MCF 10A (cell line): Measurements from ENCODE around the gene SKIC3. TPM values are rescaled to one million over a fixed set of nuclear protein-coding genes. Genes with fewer than 3 reads are reported as not detected.

Source experiments
- BruUV-seq: library from RNA; stranded (reverse); fragments of 400-500 nt; replicated peaks from 2 replicates; lab custom pipeline; 2021; lab: Mats Ljungman, UMichigan
- CTCF ChIA-PET: fragments of 300-600 bp; sonication (Branson Sonifier 250); formaldehyde crosslinking; extraction: SDS; loops from one replicate; lab custom pipeline; 2021; ENCODE audit warnings: antibody characterized with exemption, inconsistent platforms; lab: Yijun Ruan, JAX
- POLR2A ChIA-PET: fragments of 300-600, 350-650 bp; sonication (Branson Sonifier 250); formaldehyde crosslinking; extraction: SDS; loops from one replicate; lab custom pipeline; 2020; ENCODE audit warnings: antibody characterized with exemption, inconsistent platforms; lab: Yijun Ruan, JAX
- DNase-seq: peaks from one replicate; pipeline ENCODE4 v3.0.0-alpha.2; 2018; ENCODE audit not compliant: unreplicated experiment
- H3K27ac Mint-ChIP-seq: one replicate; pipeline ENCODE4 v1.8.0; 2022; ENCODE audit warnings: mild to moderate bottlenecking, low read depth, mixed read lengths; ENCODE audit not compliant: unreplicated experiment
- H3K27me3 Mint-ChIP-seq: one replicate; pipeline ENCODE4 v1.8.0; 2022; ENCODE audit warnings: mixed read lengths; ENCODE audit not compliant: insufficient read depth, unreplicated experiment
- H3K36me3 Mint-ChIP-seq: one replicate; pipeline ENCODE4 v1.8.0; 2022; ENCODE audit warnings: mild to moderate bottlenecking, moderate library complexity, mixed read lengths; ENCODE audit not compliant: insufficient read depth, unreplicated experiment
- H3K4me1 Mint-ChIP-seq: one replicate; pipeline ENCODE4 v1.8.0; 2022; ENCODE audit warnings: mixed read lengths; ENCODE audit not compliant: insufficient read depth, unreplicated experiment
- H3K4me3 Mint-ChIP-seq: one replicate; pipeline ENCODE4 v1.8.0; 2022; ENCODE audit warnings: mild to moderate bottlenecking, moderate library complexity, mixed read lengths; ENCODE audit not compliant: unreplicated experiment
- H3K9me3 Mint-ChIP-seq: one replicate; pipeline ENCODE4 v1.8.0; 2022; ENCODE audit warnings: mixed read lengths; ENCODE audit not compliant: unreplicated experiment
- CTCF ChIP-seq: fragments of 200-600 bp; IDR thresholded peaks from one replicate; pipeline ENCODE4 v1.8.0; 2022; ENCODE audit warnings: antibody characterized with exemption, mild to moderate bottlenecking; ENCODE audit not compliant: unreplicated experiment
- intact Hi-C: fragments of 100-400 bp; cut with micrococcal nuclease; formaldehyde crosslinking; loops from 2 replicates; pipeline ENCODE4 v1.14.1; 2022
- total RNA-seq: library from RNA; stranded (reverse); gene quantifications from 2 replicates; pipeline ENCODE4 v1.2.3, GENCODE V29; 2022

The SKIC3 gene
- total RNA-seq, 1 experiment from 2014 or later: 97.2 TPM

GRCh38 chr5:95595289-95595931, 40.6 kb upstream of the SKIC3 start:
- TF ChIP-seq CTCF: no peak
- BruUV-seq: no TSS peak
- peak; percentile 46 for DNase-seq
- no peaks in the 10 kb centered on the region for H3K36me3 Mint-ChIP-seq
- H3K9me3 Mint-ChIP-seq: no peaks in the 10 kb centered on the region
- intact Hi-C loops: no loop called here
- H3K27me3 Mint-ChIP-seq: no peaks in the 10 kb centered on the region
- POLR2A ChIA-PET: no interaction called here
- no peak overlapping the region for H3K4me3 Mint-ChIP-seq
- no peak overlapping the region for H3K27ac Mint-ChIP-seq
- CTCF ChIA-PET: interaction anchor here (0.8 kb wide), 1 partner anchor 9 kb away, joined by 3 read pairs; no protein-coding TSS in a partner anchor
- no peaks in the 10 kb centered on the region for H3K4me1 Mint-ChIP-seq

- no peaks in the 10 kb centered on the region for H3K27me3 Mint-ChIP-seq
- peak; percentile 6 for DNase-seq
- H3K27ac Mint-ChIP-seq: no peak overlapping the region
- H3K4me3 Mint-ChIP-seq: no peak overlapping the region
- H3K9me3 Mint-ChIP-seq: no peaks in the 10 kb centered on the region
- H3K4me1 Mint-ChIP-seq: no peaks in the 10 kb centered on the region
- no TSS peak for BruUV-seq
- ChIA-PET POLR2A (no interaction called here), CTCF (no interaction called here)
- H3K36me3 Mint-ChIP-seq: no peaks in the 10 kb centered on the region
- intact Hi-C loops: no loop called here
- no peak for TF ChIP-seq CTCF
Measured at GRCh38 chr5:95591490-95591901, 36.7 kb upstream of the SKIC3 start.

GRCh38 chr5:95590880-95591279, 36.1 kb upstream of the SKIC3 start:
- no TSS peak for BruUV-seq
- Mint-ChIP-seq H3K36me3 (no peaks in the 10 kb centered on the region), H3K4me1 (no peaks in the 10 kb centered on the region), H3K27ac (no peak overlapping the region), H3K4me3 (no peak overlapping the region), H3K27me3 (no peaks in the 10 kb centered on the region), H3K9me3 (no peaks in the 10 kb centered on the region)
- TF ChIP-seq CTCF: no peak
- DNase-seq: no peak
- intact Hi-C loops: no loop called here
- CTCF ChIA-PET: no interaction called here
- POLR2A ChIA-PET: no interaction called here

- POLR2A ChIA-PET: no interaction called here
- no peak for TF ChIP-seq CTCF
- no peaks in the 10 kb centered on the region for H3K4me1 Mint-ChIP-seq
- no peak for DNase-seq
- no TSS peak for BruUV-seq
- no peaks in the 10 kb centered on the region for H3K36me3 Mint-ChIP-seq
- CTCF ChIA-PET: interaction anchor here (0.6 kb wide), 1 partner anchor 172 kb away, joined by 3 read pairs; no protein-coding TSS in a partner anchor
- H3K9me3 Mint-ChIP-seq: peaks cover 5% of the 10 kb centered on the region
- H3K27ac Mint-ChIP-seq: no peak overlapping the region
- no peaks in the 10 kb centered on the region for H3K27me3 Mint-ChIP-seq
- intact Hi-C loops: no loop called here
- no peak overlapping the region for H3K4me3 Mint-ChIP-seq
Measured at GRCh38 chr5:95583992-95584391, 29.2 kb upstream of the SKIC3 start.
